Suprapubic skin (tissue), 4 donors: ENCODE data around the gene SCUBE2. TPM values are rescaled to one million over a fixed set of nuclear protein-coding genes. Genes with fewer than 3 reads are reported as not detected.

Source experiments
- DNase-seq, 2 donors: peaks; one replicate each; pipeline ENCODE4 v3.0.0-alpha.2; 2019; ENCODE audit warnings: low spot score in 2 of 2
- H3K27ac ChIP-seq: fragments of 200-600 bp; sonication (generic); one replicate; pipeline ENCODE4 v1.5.1; 2019
- H3K27me3 ChIP-seq: fragments of 200-600 bp; sonication (generic); one replicate; pipeline ENCODE4 v1.5.1; 2019
- H3K36me3 ChIP-seq: fragments of 200-600 bp; sonication (generic); one replicate; pipeline ENCODE4 v1.5.1; 2019
- H3K4me1 ChIP-seq: fragments of 200-600 bp; sonication (generic); one replicate; pipeline ENCODE4 v1.5.1; 2019
- H3K4me3 ChIP-seq: fragments of 200-600 bp; sonication (generic); one replicate; pipeline ENCODE4 v1.5.1; 2019; ENCODE audit warnings: mild to moderate bottlenecking
- H3K9me3 ChIP-seq: fragments of 200-600 bp; sonication (generic); one replicate; pipeline ENCODE4 v1.5.1; 2019
- CTCF ChIP-seq, 2 donors: fragments of 200-600 bp in 1 of 2; fragments of 450-650 bp in 1 of 2; sonication (generic) in 1 of 2; IDR thresholded peaks; one replicate each; pipeline ENCODE4 v1.5.1; 2016 to 2019; ENCODE audit warnings: antibody characterized with exemption in 2 of 2, mild to moderate bottlenecking in 1 of 2, moderate library complexity in 1 of 2
- EP300 ChIP-seq: sonication (generic); formaldehyde crosslinking; IDR thresholded peaks from one replicate; pipeline ENCODE4 v1.6.1; 2017; ENCODE audit warnings: antibody characterized with exemption
- POLR2A ChIP-seq, 2 donors: fragments of 450-650 bp; IDR thresholded peaks; one replicate each; pipeline ENCODE4 v1.6.1; 2017; ENCODE audit warnings: antibody characterized with exemption in 2 of 2, mild to moderate bottlenecking in 2 of 2, moderate library complexity in 2 of 2
- POLR2AphosphoS5 ChIP-seq, 3 donors: sonication (generic); formaldehyde crosslinking; IDR thresholded peaks; one replicate each; pipeline ENCODE4 v1.6.1; 2017; ENCODE audit warnings: antibody characterized with exemption in 3 of 3
- WGBS: methylation state at CpG from one replicate; pipeline ENCODE4 v1.1.5; 2018; 5-methylcytosine and 5-hydroxymethylcytosine counted together
- total RNA-seq, 4 donors: library from RNA; depleted of rRNA; stranded (reverse); fragments of >200 nt; gene quantifications; one replicate each; pipeline ENCODE4 v1.1.0, GENCODE V29; 2016

SCUBE2 gene
- total RNA-seq, 4 donors from 2014 or later, result 3.8 to 36.0 (median 24.1) TPM

GRCh38 chr11:9073466-9074225, 17.8 kb downstream of the SCUBE2 start:
- no peak for DNase-seq
- Histone ChIP-seq H3K9me3 (no peaks in the 10 kb centered on the region), H3K27me3 (peaks cover 7% of the 10 kb centered on the region), H3K4me3 (no peak overlapping the region), H3K36me3 (no peaks in the 10 kb centered on the region), H3K27ac (no peak overlapping the region), H3K4me1 (peaks cover 5% of the 10 kb centered on the region)
- 88% methylated on average over 6 of the region's 6 CpGs for WGBS
- TF ChIP-seq EP300 (no peak), POLR2AphosphoS5 (IDR thresholded peaks at IDR 0.05) (no peak), CTCF (IDR thresholded peaks at IDR 0.05) (no peak), POLR2A (IDR thresholded peaks at IDR 0.05) (no peak)

- Histone ChIP-seq H3K27me3 (peaks cover 4% of the 10 kb centered on the region), H3K36me3 (no peaks in the 10 kb centered on the region), H3K4me3 (no peak overlapping the region), H3K4me1 (peaks cover 4% of the 10 kb centered on the region), H3K27ac (no peak overlapping the region), H3K9me3 (no peaks in the 10 kb centered on the region)
- no peak for DNase-seq
- TF ChIP-seq POLR2A (IDR thresholded peaks at IDR 0.05) (no peak), POLR2AphosphoS5 (IDR thresholded peaks at IDR 0.05) (no peak), EP300 (no peak), CTCF (IDR thresholded peaks at IDR 0.05) (no peak)
- whole genome bisulfite sequencing, result 73% methylated on average over 7 of the region's 7 CpGs
These were observed 18.7 kb downstream of the SCUBE2 start for GRCh38 chr11:9072626-9073176.

GRCh38 chr11:9071692-9072091, 19.7 kb downstream of the SCUBE2 start:
- Histone ChIP-seq H3K27ac (no peak overlapping the region), H3K36me3 (no peaks in the 10 kb centered on the region), H3K4me1 (no peaks in the 10 kb centered on the region), H3K9me3 (no peaks in the 10 kb centered on the region), H3K4me3 (no peak overlapping the region), H3K27me3 (peaks cover 4% of the 10 kb centered on the region)
- 90% methylated on average over 3 of the region's 3 CpGs for WGBS
- no peak for DNase-seq
- no peak for TF ChIP-seq EP300
- TF ChIP-seq CTCF (IDR thresholded peaks at IDR 0.05), result no peak
- no peak for TF ChIP-seq POLR2A (IDR thresholded peaks at IDR 0.05)
- no peak for TF ChIP-seq POLR2AphosphoS5 (IDR thresholded peaks at IDR 0.05)

- no peak for TF ChIP-seq POLR2AphosphoS5 (IDR thresholded peaks at IDR 0.05)
- TF ChIP-seq POLR2A (IDR thresholded peaks at IDR 0.05), result no peak
- TF ChIP-seq CTCF (IDR thresholded peaks at IDR 0.05), result no peak
- TF ChIP-seq EP300, result no peak
- Histone ChIP-seq H3K27me3 (peaks cover 4% of the 10 kb centered on the region), H3K4me3 (no peak overlapping the region), H3K36me3 (peaks cover 4% of the 10 kb centered on the region), H3K27ac (no peak overlapping the region), H3K9me3 (no peaks in the 10 kb centered on the region), H3K4me1 (no peaks in the 10 kb centered on the region)
- DNase-seq, result no peak
- 96% methylated on average over 9 of the region's 9 CpGs for WGBS
These were observed 20.5 kb downstream of the SCUBE2 start for GRCh38 chr11:9070749-9071491.
